ENCODE measurements around the gene CCDC85C.

- TF ChIP-seq CTCF (conservative IDR thresholded peaks at IDR 0.05; ENCODE audit: low read length) (no peak), EZH2phosphoT487 (IDR thresholded peaks at IDR 0.05; ENCODE audit: borderline replicate concordance, low read depth, low read length) (no peak)
These were observed 101.0 kb downstream of the CCDC85C start for GRCh38 chr14:99502989-99503421.

Data from OCI-LY7 (cell line).